Measurements from ENCODE around the gene ARID4B.
"Not testable (repeated sequence)": the region's sequence is repeated elsewhere in the genome, so short reads cannot be mapped to it uniquely, and the experiment has no call there.

Gene ARID4B

GRCh38 chr1:235213752-235214151 lies 114.2 kb downstream of the ARID4B start:
- DNase-seq = no peak
- H3K36me3 ChIP-seq (ENCODE audit: control insufficient read depth, insufficient read depth, low read length) = peaks cover 11% of the 10 kb centered on the region
- H3K4me3 ChIP-seq (ENCODE audit: insufficient read depth, low read depth, low read length, poor library complexity, severe bottlenecking) = no peak overlapping the region
- H3K4me1 ChIP-seq (ENCODE audit: control insufficient read depth, insufficient read depth, low read length, poor library complexity, severe bottlenecking) = peaks cover 5% of the 10 kb centered on the region
- H3K27me3 ChIP-seq (replicated peaks; ENCODE audit: control insufficient read depth, insufficient read depth, low read length, poor library complexity, severe bottlenecking) = no peaks in the 10 kb centered on the region
- no peaks in the 10 kb centered on the region for H3K9me3 ChIP-seq (ENCODE audit: control insufficient read depth, low read length)
- H3K27ac ChIP-seq (ENCODE audit: insufficient read depth, low read length, poor library complexity, severe bottlenecking) = no peak overlapping the region

GRCh38 chr1:235211517-235211916 lies 116.5 kb downstream of the ARID4B start:
- no peak for DNase-seq
- H3K27ac ChIP-seq (ENCODE audit: insufficient read depth, low read length, poor library complexity, severe bottlenecking) = no peak overlapping the region
- no peak overlapping the region for H3K4me3 ChIP-seq (ENCODE audit: insufficient read depth, low read depth, low read length, poor library complexity, severe bottlenecking)
- H3K27me3 ChIP-seq (replicated peaks; ENCODE audit: control insufficient read depth, insufficient read depth, low read length, poor library complexity, severe bottlenecking) = no peaks in the 10 kb centered on the region
- no peaks in the 10 kb centered on the region for H3K9me3 ChIP-seq (ENCODE audit: control insufficient read depth, low read length)
- peaks cover 16% of the 10 kb centered on the region for H3K4me1 ChIP-seq (ENCODE audit: control insufficient read depth, insufficient read depth, low read length, poor library complexity, severe bottlenecking)
- peaks cover 11% of the 10 kb centered on the region for H3K36me3 ChIP-seq (ENCODE audit: control insufficient read depth, insufficient read depth, low read length)

GRCh38 chr1:235207209-235207565 lies 120.8 kb downstream of the ARID4B start:
- Histone ChIP-seq H3K36me3 (ENCODE audit: control insufficient read depth, insufficient read depth, low read length) (peaks cover 5% of the 10 kb centered on the region), H3K4me1 (ENCODE audit: control insufficient read depth, insufficient read depth, low read length, poor library complexity, severe bottlenecking) (peaks cover 15% of the 10 kb centered on the region), H3K4me3 (ENCODE audit: insufficient read depth, low read depth, low read length, poor library complexity, severe bottlenecking) (no peak overlapping the region), H3K27ac (ENCODE audit: insufficient read depth, low read length, poor library complexity, severe bottlenecking) (peak overlapping the region; percentile 34), H3K9me3 (ENCODE audit: control insufficient read depth, low read length) (no peaks in the 10 kb centered on the region), H3K27me3 (replicated peaks; ENCODE audit: control insufficient read depth, insufficient read depth, low read length, poor library complexity, severe bottlenecking) (no peaks in the 10 kb centered on the region)
- DNase-seq = peak; percentile 4 to 28 (median 17)

GRCh38 chr1:235206533-235207208 lies 121.3 kb downstream of the ARID4B start:
- Histone ChIP-seq H3K4me1 (ENCODE audit: control insufficient read depth, insufficient read depth, low read length, poor library complexity, severe bottlenecking) (peaks cover 15% of the 10 kb centered on the region), H3K9me3 (ENCODE audit: control insufficient read depth, low read length) (no peaks in the 10 kb centered on the region), H3K36me3 (ENCODE audit: control insufficient read depth, insufficient read depth, low read length) (peaks cover under 1% of the 10 kb centered on the region), H3K27ac (ENCODE audit: insufficient read depth, low read length, poor library complexity, severe bottlenecking) (peak overlapping the region; percentile 34), H3K4me3 (ENCODE audit: insufficient read depth, low read depth, low read length, poor library complexity, severe bottlenecking) (no peak overlapping the region), H3K27me3 (replicated peaks; ENCODE audit: control insufficient read depth, insufficient read depth, low read length, poor library complexity, severe bottlenecking) (no peaks in the 10 kb centered on the region)
- DNase-seq = no peak

- no peaks in the 10 kb centered on the region for H3K36me3 ChIP-seq (ENCODE audit: control insufficient read depth, insufficient read depth, low read length)
- DNase-seq = no peak
- H3K27ac ChIP-seq (ENCODE audit: insufficient read depth, low read length, poor library complexity, severe bottlenecking) = no peak overlapping the region
- peaks cover 15% of the 10 kb centered on the region for H3K4me1 ChIP-seq (ENCODE audit: control insufficient read depth, insufficient read depth, low read length, poor library complexity, severe bottlenecking)
- no peaks in the 10 kb centered on the region for H3K27me3 ChIP-seq (replicated peaks; ENCODE audit: control insufficient read depth, insufficient read depth, low read length, poor library complexity, severe bottlenecking)
- no peaks in the 10 kb centered on the region for H3K9me3 ChIP-seq (ENCODE audit: control insufficient read depth, low read length)
- no peak overlapping the region for H3K4me3 ChIP-seq (ENCODE audit: insufficient read depth, low read depth, low read length, poor library complexity, severe bottlenecking)
These were observed 122.3 kb downstream of the ARID4B start for GRCh38 chr1:235205687-235206086.

- no peak overlapping the region for H3K27ac ChIP-seq (ENCODE audit: insufficient read depth, low read length, poor library complexity, severe bottlenecking)
- no peak for DNase-seq
- peaks cover 15% of the 10 kb centered on the region for H3K4me1 ChIP-seq (ENCODE audit: control insufficient read depth, insufficient read depth, low read length, poor library complexity, severe bottlenecking)
- no peak overlapping the region for H3K4me3 ChIP-seq (ENCODE audit: insufficient read depth, low read depth, low read length, poor library complexity, severe bottlenecking)
- no peaks in the 10 kb centered on the region for H3K9me3 ChIP-seq (ENCODE audit: control insufficient read depth, low read length)
- H3K27me3 ChIP-seq (replicated peaks; ENCODE audit: control insufficient read depth, insufficient read depth, low read length, poor library complexity, severe bottlenecking) = no peaks in the 10 kb centered on the region
- H3K36me3 ChIP-seq (ENCODE audit: control insufficient read depth, insufficient read depth, low read length) = peaks cover 3% of the 10 kb centered on the region
These were observed 124.6 kb downstream of the ARID4B start for GRCh38 chr1:235203428-235203827.

GRCh38 chr1:235202447-235202846 lies 125.5 kb downstream of the ARID4B start:
- peaks cover 10% of the 10 kb centered on the region for H3K4me1 ChIP-seq (ENCODE audit: control insufficient read depth, insufficient read depth, low read length, poor library complexity, severe bottlenecking)
- not testable (repeated sequence) for H3K9me3 ChIP-seq (ENCODE audit: control insufficient read depth, low read length); DNase-seq; H3K36me3 ChIP-seq (ENCODE audit: control insufficient read depth, insufficient read depth, low read length); H3K27ac ChIP-seq (ENCODE audit: insufficient read depth, low read length, poor library complexity, severe bottlenecking); H3K4me3 ChIP-seq (ENCODE audit: insufficient read depth, low read depth, low read length, poor library complexity, severe bottlenecking); H3K27me3 ChIP-seq (replicated peaks; ENCODE audit: control insufficient read depth, insufficient read depth, low read length, poor library complexity, severe bottlenecking)

- Histone ChIP-seq H3K36me3 (ENCODE audit: control insufficient read depth, insufficient read depth, low read length) (peaks cover 16% of the 10 kb centered on the region), H3K27me3 (replicated peaks; ENCODE audit: control insufficient read depth, insufficient read depth, low read length, poor library complexity, severe bottlenecking) (no peaks in the 10 kb centered on the region), H3K9me3 (ENCODE audit: control insufficient read depth, low read length) (no peaks in the 10 kb centered on the region), H3K4me3 (ENCODE audit: insufficient read depth, low read depth, low read length, poor library complexity, severe bottlenecking) (no peak overlapping the region), H3K4me1 (ENCODE audit: control insufficient read depth, insufficient read depth, low read length, poor library complexity, severe bottlenecking) (no peaks in the 10 kb centered on the region), H3K27ac (ENCODE audit: insufficient read depth, low read length, poor library complexity, severe bottlenecking) (no peak overlapping the region)
- no peak for DNase-seq
These were observed 128.5 kb downstream of the ARID4B start for GRCh38 chr1:235199441-235199840.

GRCh38 chr1:235190431-235190830 lies 137.5 kb downstream of the ARID4B start:
- Histone ChIP-seq H3K36me3 (ENCODE audit: control insufficient read depth, insufficient read depth, low read length) (peaks cover 36% of the 10 kb centered on the region), H3K27ac (ENCODE audit: insufficient read depth, low read length, poor library complexity, severe bottlenecking) (no peak overlapping the region), H3K27me3 (replicated peaks; ENCODE audit: control insufficient read depth, insufficient read depth, low read length, poor library complexity, severe bottlenecking) (no peaks in the 10 kb centered on the region), H3K9me3 (ENCODE audit: control insufficient read depth, low read length) (no peaks in the 10 kb centered on the region), H3K4me1 (ENCODE audit: control insufficient read depth, insufficient read depth, low read length, poor library complexity, severe bottlenecking) (no peaks in the 10 kb centered on the region), H3K4me3 (ENCODE audit: insufficient read depth, low read depth, low read length, poor library complexity, severe bottlenecking) (no peak overlapping the region)
- no peak for DNase-seq

- no peak overlapping the region for H3K4me3 ChIP-seq (ENCODE audit: insufficient read depth, low read depth, low read length, poor library complexity, severe bottlenecking)
These were observed 140.7 kb downstream of the ARID4B start for GRCh38 chr1:235187316-235187715.

More at GRCh38 chr1:235187316-235187715, 140.7 kb downstream of the ARID4B start:
- Histone ChIP-seq H3K27ac (ENCODE audit: insufficient read depth, low read length, poor library complexity, severe bottlenecking) (no peak overlapping the region), H3K27me3 (replicated peaks; ENCODE audit: control insufficient read depth, insufficient read depth, low read length, poor library complexity, severe bottlenecking) (no peaks in the 10 kb centered on the region), H3K36me3 (ENCODE audit: control insufficient read depth, insufficient read depth, low read length) (peaks cover 24% of the 10 kb centered on the region), H3K9me3 (ENCODE audit: control insufficient read depth, low read length) (no peaks in the 10 kb centered on the region), H3K4me1 (ENCODE audit: control insufficient read depth, insufficient read depth, low read length, poor library complexity, severe bottlenecking) (no peaks in the 10 kb centered on the region)
- DNase-seq = no peak

Data from effector memory CD4-positive, alpha-beta T cell (primary cell).